ENCODE results near the gene DHRSX. TPM values are rescaled to one million over a fixed set of nuclear protein-coding genes. Genes with fewer than 3 reads are reported as not detected.

DHRSX gene
- polyA plus RNA-seq, 2 of the 4 experiments (the other 2 are of a cell fraction): 32.1 to 56.3 TPM

- TF ChIP-seq TFCP2L1 (CRISPR knock-in tag; IDR thresholded peaks at IDR 0.05): no peak
- TF ChIP-seq, protein P1, sequence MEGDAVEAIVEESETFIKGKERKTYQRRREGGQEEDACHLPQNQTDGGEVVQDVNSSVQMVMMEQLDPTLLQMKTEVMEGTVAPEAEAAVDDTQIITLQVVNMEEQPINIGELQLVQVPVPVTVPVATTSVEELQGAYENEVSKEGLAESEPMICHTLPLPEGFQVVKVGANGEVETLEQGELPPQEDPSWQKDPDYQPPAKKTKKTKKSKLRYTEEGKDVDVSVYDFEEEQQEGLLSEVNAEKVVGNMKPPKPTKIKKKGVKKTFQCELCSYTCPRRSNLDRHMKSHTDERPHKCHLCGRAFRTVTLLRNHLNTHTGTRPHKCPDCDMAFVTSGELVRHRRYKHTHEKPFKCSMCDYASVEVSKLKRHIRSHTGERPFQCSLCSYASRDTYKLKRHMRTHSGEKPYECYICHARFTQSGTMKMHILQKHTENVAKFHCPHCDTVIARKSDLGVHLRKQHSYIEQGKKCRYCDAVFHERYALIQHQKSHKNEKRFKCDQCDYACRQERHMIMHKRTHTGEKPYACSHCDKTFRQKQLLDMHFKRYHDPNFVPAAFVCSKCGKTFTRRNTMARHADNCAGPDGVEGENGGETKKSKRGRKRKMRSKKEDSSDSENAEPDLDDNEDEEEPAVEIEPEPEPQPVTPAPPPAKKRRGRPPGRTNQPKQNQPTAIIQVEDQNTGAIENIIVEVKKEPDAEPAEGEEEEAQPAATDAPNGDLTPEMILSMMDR (IDR thresholded peaks at IDR 0.05): peak; percentile 21; the same call in 1 of the 3 replicates
- 0 out of 2 replicates have a peak, but pooled peaks have one; percentile 27 for TF ChIP-seq KDM1A (IDR thresholded peaks at IDR 0.05; ENCODE audit: low read depth)
- TF ChIP-seq, protein P2, sequence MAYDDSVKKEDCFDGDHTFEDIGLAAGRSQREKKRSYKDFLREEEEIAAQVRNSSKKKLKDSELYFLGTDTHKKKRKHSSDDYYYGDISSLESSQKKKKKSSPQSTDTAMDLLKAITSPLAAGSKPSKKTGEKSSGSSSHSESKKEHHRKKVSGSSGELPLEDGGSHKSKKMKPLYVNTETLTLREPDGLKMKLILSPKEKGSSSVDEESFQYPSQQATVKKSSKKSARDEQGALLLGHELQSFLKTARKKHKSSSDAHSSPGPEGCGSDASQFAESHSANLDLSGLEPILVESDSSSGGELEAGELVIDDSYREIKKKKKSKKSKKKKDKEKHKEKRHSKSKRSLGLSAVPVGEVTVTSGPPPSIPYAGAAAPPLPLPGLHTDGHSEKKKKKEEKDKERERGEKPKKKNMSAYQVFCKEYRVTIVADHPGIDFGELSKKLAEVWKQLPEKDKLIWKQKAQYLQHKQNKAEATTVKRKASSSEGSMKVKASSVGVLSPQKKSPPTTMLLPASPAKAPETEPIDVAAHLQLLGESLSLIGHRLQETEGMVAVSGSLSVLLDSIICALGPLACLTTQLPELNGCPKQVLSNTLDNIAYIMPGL (CRISPR knock-in tag; IDR thresholded peaks at IDR 0.05; ENCODE audit: borderline replicate concordance): peak; percentile 85
- TF ChIP-seq CHD4 (IDR thresholded peaks at IDR 0.05; ENCODE audit: borderline replicate concordance): no peak
These were observed 529 bp downstream of the DHRSX start (continued) for GRCh38 chrX:2500091-2500802.

DNA sequence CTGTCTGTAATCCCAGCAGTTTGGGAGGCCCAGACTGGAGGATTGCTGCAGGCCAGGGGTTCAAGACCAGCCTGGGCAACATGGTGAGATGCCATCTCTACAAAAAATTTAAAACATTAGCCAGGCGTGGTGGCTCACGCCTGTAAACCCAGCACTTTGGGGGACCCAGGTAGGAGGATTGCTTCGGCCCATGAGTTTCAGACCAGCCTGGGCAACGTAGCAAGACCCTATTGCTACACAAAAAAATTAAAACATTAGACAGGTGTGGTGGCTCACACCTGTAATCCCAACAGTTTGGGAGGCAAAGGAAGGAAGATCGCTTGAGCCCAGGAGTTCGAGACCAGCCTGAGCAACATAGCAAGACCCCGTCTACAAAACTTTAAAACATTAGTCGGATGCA, 1.3 kb downstream of the DHRSX start:
- TF ChIP-seq MAFK (IDR thresholded peaks at IDR 0.05; ENCODE audit: partially characterized antibody): no peak
- TF ChIP-seq PHF8 (IDR thresholded peaks at IDR 0.05; ENCODE audit: borderline replicate concordance, low read depth): no peak
- no peak for TF ChIP-seq HOXA7 (CRISPR knock-in tag; IDR thresholded peaks at IDR 0.05)
- TF ChIP-seq, protein P3, sequence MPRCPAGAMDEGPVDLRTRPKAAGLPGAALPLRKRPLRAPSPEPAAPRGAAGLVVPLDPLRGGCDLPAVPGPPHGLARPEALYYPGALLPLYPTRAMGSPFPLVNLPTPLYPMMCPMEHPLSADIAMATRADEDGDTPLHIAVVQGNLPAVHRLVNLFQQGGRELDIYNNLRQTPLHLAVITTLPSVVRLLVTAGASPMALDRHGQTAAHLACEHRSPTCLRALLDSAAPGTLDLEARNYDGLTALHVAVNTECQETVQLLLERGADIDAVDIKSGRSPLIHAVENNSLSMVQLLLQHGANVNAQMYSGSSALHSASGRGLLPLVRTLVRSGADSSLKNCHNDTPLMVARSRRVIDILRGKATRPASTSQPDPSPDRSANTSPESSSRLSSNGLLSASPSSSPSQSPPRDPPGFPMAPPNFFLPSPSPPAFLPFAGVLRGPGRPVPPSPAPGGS (IDR thresholded peaks at IDR 0.05): no peak
- TF ChIP-seq POLR2A (IDR thresholded peaks at IDR 0.05; ENCODE audit: low read length): no peak
- Histone ChIP-seq H3K9me3 (no peaks in the 10 kb centered on the region), H3K4me3 (peak overlapping the region; percentile 85), H3K27ac (peak overlapping the region; percentile 96 to 100), H3K4me2 (peak overlapping the region; percentile 81), H3K4me1 (peaks cover 45% of the 10 kb centered on the region)
- FAIRE-seq (no peak), DNase-seq (ENCODE audit: low read depth in 1 of 2, low spot score in 1 of 2) (no peak), ATAC-seq (no peak)
- 64% methylated on average over 8 of the region's 8 CpGs for WGBS (ENCODE audit: missing lambda C conversion rate)
- ChIA-PET CTCF (no interaction called here), POLR2A (no interaction called here)

- H3K4me2 ChIP-seq: peak overlapping the region; percentile 81
- ATAC-seq: peak in 1 of 2 experiments; percentile 46; a peak in 3 of 6 replicates
- no peak for FAIRE-seq
- POLR2A ChIA-PET: no interaction called here
- peaks cover 45% of the 10 kb centered on the region for H3K4me1 ChIP-seq
- no peaks in the 10 kb centered on the region for H3K9me3 ChIP-seq
- H3K27ac ChIP-seq: peak overlapping the region; percentile 96 to 100
- peak; percentile 45 to 54 for DNase-seq (ENCODE audit: low read depth in 1 of 2, low spot score in 1 of 2)
- CTCF ChIA-PET: no interaction called here
- 9% methylated on average over 10 of the region's 10 CpGs for WGBS (ENCODE audit: missing lambda C conversion rate)
- peak overlapping the region; percentile 85 for H3K4me3 ChIP-seq
- TF ChIP-seq GATA3 (IDR thresholded peaks at IDR 0.05; ENCODE audit: borderline replicate concordance) (no peak), EHF (CRISPR knock-in tag; IDR thresholded peaks at IDR 0.05) (no peak), MAFK (IDR thresholded peaks at IDR 0.05; ENCODE audit: partially characterized antibody) (no peak), HDAC2 (IDR thresholded peaks at IDR 0.05) (no peak), RNF2 (IDR thresholded peaks at IDR 0.05; ENCODE audit: borderline replicate concordance, low read depth) (no peak), MAZ (IDR thresholded peaks at IDR 0.05; ENCODE audit: borderline replicate concordance, low read depth, low read length) (no peak), ATOH8 (CRISPR knock-in tag; IDR thresholded peaks at IDR 0.05; ENCODE audit: low read depth) (no peak), POLR2A (IDR thresholded peaks at IDR 0.05; ENCODE audit: low read length) (no peak), KDM1A (IDR thresholded peaks at IDR 0.05; ENCODE audit: low read depth) (no peak), NFE2L2 (conservative IDR thresholded peaks at IDR 0.05; ENCODE audit: low read length) (no peak), MAX (IDR thresholded peaks at IDR 0.05) (no peak), NR3C1 (IDR thresholded peaks at IDR 0.05) (no peak)
- TF ChIP-seq, protein P4, sequence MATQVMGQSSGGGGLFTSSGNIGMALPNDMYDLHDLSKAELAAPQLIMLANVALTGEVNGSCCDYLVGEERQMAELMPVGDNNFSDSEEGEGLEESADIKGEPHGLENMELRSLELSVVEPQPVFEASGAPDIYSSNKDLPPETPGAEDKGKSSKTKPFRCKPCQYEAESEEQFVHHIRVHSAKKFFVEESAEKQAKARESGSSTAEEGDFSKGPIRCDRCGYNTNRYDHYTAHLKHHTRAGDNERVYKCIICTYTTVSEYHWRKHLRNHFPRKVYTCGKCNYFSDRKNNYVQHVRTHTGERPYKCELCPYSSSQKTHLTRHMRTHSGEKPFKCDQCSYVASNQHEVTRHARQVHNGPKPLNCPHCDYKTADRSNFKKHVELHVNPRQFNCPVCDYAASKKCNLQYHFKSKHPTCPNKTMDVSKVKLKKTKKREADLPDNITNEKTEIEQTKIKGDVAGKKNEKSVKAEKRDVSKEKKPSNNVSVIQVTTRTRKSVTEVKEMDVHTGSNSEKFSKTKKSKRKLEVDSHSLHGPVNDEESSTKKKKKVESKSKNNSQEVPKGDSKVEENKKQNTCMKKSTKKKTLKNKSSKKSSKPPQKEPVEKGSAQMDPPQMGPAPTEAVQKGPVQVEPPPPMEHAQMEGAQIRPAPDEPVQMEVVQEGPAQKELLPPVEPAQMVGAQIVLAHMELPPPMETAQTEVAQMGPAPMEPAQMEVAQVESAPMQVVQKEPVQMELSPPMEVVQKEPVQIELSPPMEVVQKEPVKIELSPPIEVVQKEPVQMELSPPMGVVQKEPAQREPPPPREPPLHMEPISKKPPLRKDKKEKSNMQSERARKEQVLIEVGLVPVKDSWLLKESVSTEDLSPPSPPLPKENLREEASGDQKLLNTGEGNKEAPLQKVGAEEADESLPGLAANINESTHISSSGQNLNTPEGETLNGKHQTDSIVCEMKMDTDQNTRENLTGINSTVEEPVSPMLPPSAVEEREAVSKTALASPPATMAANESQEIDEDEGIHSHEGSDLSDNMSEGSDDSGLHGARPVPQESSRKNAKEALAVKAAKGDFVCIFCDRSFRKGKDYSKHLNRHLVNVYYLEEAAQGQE (IDR thresholded peaks at IDR 0.05): no peak
- TF ChIP-seq, protein P1 (IDR thresholded peaks at IDR 0.05): no peak
These were observed 1.9 kb downstream of the DHRSX start for GRCh38 chrX:2498781-2499302.

Measured in A549 (cell line).